K562 (cell line): Measurements from ENCODE around the gene FOXL3. TPM values are rescaled to one million over a fixed set of nuclear protein-coding genes. Genes with fewer than 3 reads are reported as not detected.

Experiments used
- ATAC-seq: fragments of 200-7000 bp; cut with Tn5 transposase; 3 replicates; pipeline ENCODE4 v1.9.1; 2020; ENCODE audit warnings: moderate library complexity
- BruUV-seq: library from RNA; stranded (reverse); fragments of 400-500 nt; replicated peaks from 2 replicates; lab custom pipeline; 2021; lab: Mats Ljungman, UMichigan
- CTCF ChIA-PET: fragments of 300-600 bp; formaldehyde crosslinking; extraction: SDS; loops from one replicate; lab custom pipeline; 2021; ENCODE audit warnings: low intra/inter-chr PET ratio; lab: Yijun Ruan, JAX
- POLR2A ChIA-PET: fragments of 300-600, 350-650 bp; sonication (Branson Sonifier 250); formaldehyde crosslinking; extraction: SDS; loops from one replicate; lab custom pipeline; 2021; ENCODE audit warnings: antibody characterized with exemption, inconsistent platforms; lab: Yijun Ruan, JAX
- DNase-seq, 4 experiments: peaks; one replicate each; pipeline versions ENCODE4 v3.0.0 to v3.0.0-alpha.2; 2011 to 2018; ENCODE audit warnings: low spot score in 3 of 4, mixed read lengths in 3 of 4; ENCODE audit errors: extremely low read depth in 1 of 4
- FAIRE-seq: peaks from 2 replicates; lab custom pipeline; 2011; peaks lifted over from hg19 to GRCh38; lab: Jason Lieb, UNC
- H2AFZ ChIP-seq: 2 replicates; pipeline ENCODE4 v1.6.0; 2011; ENCODE audit warnings: low read depth, low read length, control low read depth, inconsistent platforms
- H3K27ac ChIP-seq: fragments of 200-600 bp; 3 replicates; pipeline ENCODE4 v1.8.0; 2011; ENCODE audit warnings: low read depth, mild to moderate bottlenecking, control low read depth, inconsistent platforms, low read length, moderate library complexity, mixed read lengths; ENCODE audit errors: extremely low read depth
- H3K27me3 ChIP-seq, 2 experiments: fragments of 300-600 bp in 1 of 2; 2 replicates in 1 of 2; 3 replicates in 1 of 2; pipeline versions ENCODE4 v1.6.0 to v1.8.0; 2011; ENCODE audit warnings: inconsistent platforms in 2 of 2, low read length in 2 of 2, mild to moderate bottlenecking in 1 of 2, mixed read lengths in 1 of 2, moderate library complexity in 1 of 2; ENCODE audit not compliant: control insufficient read depth in 2 of 2, insufficient read depth in 2 of 2
- H3K36me3 ChIP-seq: fragments of 300-600 bp; 3 replicates; pipeline ENCODE4 v1.8.0; 2011; ENCODE audit warnings: mild to moderate bottlenecking, low read length, inconsistent platforms; ENCODE audit not compliant: control insufficient read depth, insufficient read depth
- H3K4me1 ChIP-seq, 2 experiments: fragments of 200-600 bp in 1 of 2; replicated peaks in 1 of 2; 2 replicates in 1 of 2; 3 replicates in 1 of 2; pipeline versions ENCODE4 v1.5.1 to v1.8.0; 2011; ENCODE audit warnings: inconsistent platforms in 2 of 2, low read length in 2 of 2, mild to moderate bottlenecking in 1 of 2, mixed read lengths in 1 of 2, moderate library complexity in 1 of 2; ENCODE audit not compliant: control insufficient read depth in 2 of 2, insufficient read depth in 2 of 2
- H3K4me2 ChIP-seq: 2 replicates; pipeline ENCODE4 v1.6.1; 2011; ENCODE audit warnings: low read length, control low read depth, inconsistent platforms, mixed read lengths; ENCODE audit not compliant: insufficient read depth
- H3K4me3 ChIP-seq: fragments of 200-600 bp; sonication (generic), shearing (Covaris generic); 2 replicates; pipeline ENCODE4 v1.5.1; 2016; ENCODE audit warnings: control low read depth, inconsistent platforms
- H3K79me2 ChIP-seq: fragments of 200-600 bp; 3 replicates; pipeline ENCODE4 v1.8.0; 2011; ENCODE audit warnings: low read length, inconsistent platforms; ENCODE audit not compliant: control insufficient read depth, insufficient read depth
- H3K9ac ChIP-seq, 2 experiments: 2 replicates each; pipeline versions ENCODE4 v1.6.0 to v1.6.1; 2011; ENCODE audit warnings: low read depth in 2 of 2, low read length in 2 of 2, control low read depth in 1 of 2, inconsistent platforms in 1 of 2, mild to moderate bottlenecking in 1 of 2, mixed read lengths in 1 of 2; ENCODE audit not compliant: insufficient read depth in 1 of 2
- H3K9me1 ChIP-seq: one replicate; pipeline ENCODE4 v1.6.0; 2011; ENCODE audit warnings: inconsistent platforms, mild to moderate bottlenecking, low read length, moderate library complexity; ENCODE audit not compliant: control insufficient read depth, insufficient read depth
- H3K9me3 ChIP-seq: replicated peaks from 2 replicates; pipeline ENCODE4 v1.5.1; 2011; ENCODE audit warnings: low read depth, low read length, inconsistent platforms; ENCODE audit not compliant: control insufficient read depth, insufficient read depth
- H4K20me1 ChIP-seq: replicated peaks from 2 replicates; pipeline ENCODE4 v1.6.1; 2011; ENCODE audit warnings: low read length, inconsistent platforms, mixed read lengths; ENCODE audit not compliant: control insufficient read depth, insufficient read depth
- HLTF ChIP-seq: fragments of 450-650 bp; IDR thresholded peaks from 2 replicates; pipeline ENCODE4 v1.6.1; 2016
- MED1 ChIP-seq: sonication (generic); formaldehyde crosslinking; IDR thresholded peaks from 2 replicates; pipeline ENCODE4 v1.8.1; 2023; ENCODE audit warnings: missing genetic modification reagents, borderline replicate concordance
- MEIS2 ChIP-seq: fragments of 450-650 bp; IDR thresholded peaks from 2 replicates; pipeline ENCODE4 v1.6.1; 2014; ENCODE audit warnings: mild to moderate bottlenecking; ENCODE audit not compliant: partially characterized antibody
- WGBS: fragments of 100-300 bp; shearing (Covaris generic); methylation state at CpG from one replicate; pipeline ENCODE4 v1.1.6; 2016; ENCODE audit warnings: low coverage, mixed read lengths; ENCODE audit not compliant: insufficient coverage; ENCODE audit errors: missing lambda C conversion rate; 5-methylcytosine and 5-hydroxymethylcytosine counted together
- in situ Hi-C: fragments of 300-500 bp; cut with MboI; formaldehyde crosslinking; loops from 4 replicates; pipeline ENCODE4 v1.15.0; 2018; ENCODE audit warnings: inconsistent platforms, mixed read lengths
- intact Hi-C: fragments of 100-400 bp; cut with micrococcal nuclease; formaldehyde crosslinking; loops from 2 replicates; pipeline ENCODE4 v1.14.2; 2022
- polyA plus RNA-seq, 8 experiments: library from polyadenylated mRNA; depleted of rRNA in 4 of 8; stranded (reverse) in 5 of 8; unstranded in 3 of 8; fragments of >200 nt; fragmentation: Nextera tagmentation in 2 of 8; fragmentation: Illumina TruSeq in 1 of 8; extraction: Ambion mirVana in 2 of 8; extraction: Trizol in 1 of 8; gene quantifications; 2 replicates each; pipeline versions ENCODE4 v1.2.1 to v1.2.3, GENCODE V29; 2011 to 2014; ENCODE audit warnings: inconsistent platforms in 1 of 8, missing spikeins in 1 of 8
- total RNA-seq, 7 experiments: library from RNA; depleted of rRNA in 6 of 7; stranded (reverse); fragments of >200 nt in 6 of 7; fragmentation: Illumina TruSeq in 2 of 7; extraction: Trizol in 2 of 7; gene quantifications; 2 replicates each; pipeline versions ENCODE4 v1.2.1 to v1.2.3, GENCODE V29; 2011 to 2021; ENCODE audit warnings: low replicate concordance in 1 of 7
- TF ChIP-seq, protein P1 (sequence below): fragments of 200-600 bp; sonication (generic); IDR thresholded peaks from one replicate; pipeline ENCODE4 v1.6.1; 2012; ENCODE audit warnings: mild to moderate bottlenecking, low read depth, low read length, inconsistent platforms
- TF ChIP-seq, protein P2 (sequence below): sonication (generic); formaldehyde crosslinking; IDR thresholded peaks from 2 replicates; pipeline ENCODE4 v1.9.0; 2022; ENCODE audit warnings: mild to moderate bottlenecking, missing genetic modification reagents
- TF ChIP-seq, protein P3 (sequence below), 2 experiments: IDR thresholded peaks in 1 of 2; conservative IDR thresholded peaks in 1 of 2; 2 replicates each; pipeline ENCODE4 v1.6.1; 2016; ENCODE audit warnings: low read depth in 2 of 2, mild to moderate bottlenecking in 1 of 2, missing compliant biosample characterization in 1 of 2, missing genetic modification characterization in 1 of 2, moderate library complexity in 1 of 2

The FOXL3 gene
- total and polyA plus RNA-seq, 9 of the 15 experiments (the other 6 are each of a cell fraction or from before 2014, with no cell fraction given): not detected

DNA sequence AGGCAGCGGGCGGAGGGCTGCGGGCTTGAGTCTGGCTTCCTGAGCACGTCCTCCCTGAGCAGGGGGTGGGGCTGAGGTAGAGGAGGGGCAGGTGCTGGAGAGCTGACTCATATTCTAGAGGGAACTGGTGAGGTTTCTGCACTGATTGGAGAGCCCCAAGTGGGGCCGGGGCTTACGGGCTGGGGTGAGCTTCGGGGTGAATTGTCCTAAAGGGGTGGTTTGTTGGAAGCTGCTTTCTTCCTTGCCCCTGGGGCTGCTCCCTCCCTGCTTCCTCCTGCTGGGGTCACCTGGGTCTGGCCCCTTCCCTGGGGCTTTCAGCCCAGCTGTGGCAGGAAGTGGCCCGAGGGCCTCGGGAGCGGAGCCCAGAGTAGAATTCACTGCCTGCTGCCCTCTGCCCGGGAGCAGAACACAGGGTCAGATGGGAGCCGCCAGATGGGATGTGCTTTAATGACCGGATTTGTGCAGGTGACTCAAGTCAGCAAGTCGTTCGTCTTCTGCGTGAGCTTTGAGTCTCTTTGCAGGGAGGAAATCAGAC lies 49.0 kb upstream of the FOXL3 start:
- in situ Hi-C loops: no loop called here
- 10% methylated on average over 16 of the region's 16 CpGs for WGBS
- POLR2A ChIA-PET: interaction anchor here (0.5 kb wide), 1 partner anchor 98 kb away, joined by 3 read pairs; no protein-coding TSS in a partner anchor
- H3K9me3 ChIP-seq: peaks cover 4% of the 10 kb centered on the region
- peaks cover 10% of the 10 kb centered on the region for H4K20me1 ChIP-seq
- CTCF ChIA-PET: no interaction called here
- no peaks in the 10 kb centered on the region for H3K36me3 ChIP-seq
- no peak overlapping the region for H3K27ac ChIP-seq
- ATAC-seq (no peak), FAIRE-seq (no peak), DNase-seq (no peak)
- peaks cover 14 to 35% of the 10 kb centered on the region in 2 experiments for H3K27me3 ChIP-seq
- H3K4me3 ChIP-seq: no peak overlapping the region
- intact Hi-C loops: no loop called here
- H3K4me2 ChIP-seq: no peak overlapping the region
- no peaks in the 10 kb centered on the region for H3K9me1 ChIP-seq
- H3K4me1 ChIP-seq: peaks cover 0 to 3% of the 10 kb centered on the region in 2 experiments; a peak in 2 of 5 replicates
- no peaks in the 10 kb centered on the region for H3K79me2 ChIP-seq
- no TSS peak for BruUV-seq
- no peak overlapping the region for H2AFZ ChIP-seq
- no peak overlapping the region for H3K9ac ChIP-seq
- TF ChIP-seq, protein P1, sequence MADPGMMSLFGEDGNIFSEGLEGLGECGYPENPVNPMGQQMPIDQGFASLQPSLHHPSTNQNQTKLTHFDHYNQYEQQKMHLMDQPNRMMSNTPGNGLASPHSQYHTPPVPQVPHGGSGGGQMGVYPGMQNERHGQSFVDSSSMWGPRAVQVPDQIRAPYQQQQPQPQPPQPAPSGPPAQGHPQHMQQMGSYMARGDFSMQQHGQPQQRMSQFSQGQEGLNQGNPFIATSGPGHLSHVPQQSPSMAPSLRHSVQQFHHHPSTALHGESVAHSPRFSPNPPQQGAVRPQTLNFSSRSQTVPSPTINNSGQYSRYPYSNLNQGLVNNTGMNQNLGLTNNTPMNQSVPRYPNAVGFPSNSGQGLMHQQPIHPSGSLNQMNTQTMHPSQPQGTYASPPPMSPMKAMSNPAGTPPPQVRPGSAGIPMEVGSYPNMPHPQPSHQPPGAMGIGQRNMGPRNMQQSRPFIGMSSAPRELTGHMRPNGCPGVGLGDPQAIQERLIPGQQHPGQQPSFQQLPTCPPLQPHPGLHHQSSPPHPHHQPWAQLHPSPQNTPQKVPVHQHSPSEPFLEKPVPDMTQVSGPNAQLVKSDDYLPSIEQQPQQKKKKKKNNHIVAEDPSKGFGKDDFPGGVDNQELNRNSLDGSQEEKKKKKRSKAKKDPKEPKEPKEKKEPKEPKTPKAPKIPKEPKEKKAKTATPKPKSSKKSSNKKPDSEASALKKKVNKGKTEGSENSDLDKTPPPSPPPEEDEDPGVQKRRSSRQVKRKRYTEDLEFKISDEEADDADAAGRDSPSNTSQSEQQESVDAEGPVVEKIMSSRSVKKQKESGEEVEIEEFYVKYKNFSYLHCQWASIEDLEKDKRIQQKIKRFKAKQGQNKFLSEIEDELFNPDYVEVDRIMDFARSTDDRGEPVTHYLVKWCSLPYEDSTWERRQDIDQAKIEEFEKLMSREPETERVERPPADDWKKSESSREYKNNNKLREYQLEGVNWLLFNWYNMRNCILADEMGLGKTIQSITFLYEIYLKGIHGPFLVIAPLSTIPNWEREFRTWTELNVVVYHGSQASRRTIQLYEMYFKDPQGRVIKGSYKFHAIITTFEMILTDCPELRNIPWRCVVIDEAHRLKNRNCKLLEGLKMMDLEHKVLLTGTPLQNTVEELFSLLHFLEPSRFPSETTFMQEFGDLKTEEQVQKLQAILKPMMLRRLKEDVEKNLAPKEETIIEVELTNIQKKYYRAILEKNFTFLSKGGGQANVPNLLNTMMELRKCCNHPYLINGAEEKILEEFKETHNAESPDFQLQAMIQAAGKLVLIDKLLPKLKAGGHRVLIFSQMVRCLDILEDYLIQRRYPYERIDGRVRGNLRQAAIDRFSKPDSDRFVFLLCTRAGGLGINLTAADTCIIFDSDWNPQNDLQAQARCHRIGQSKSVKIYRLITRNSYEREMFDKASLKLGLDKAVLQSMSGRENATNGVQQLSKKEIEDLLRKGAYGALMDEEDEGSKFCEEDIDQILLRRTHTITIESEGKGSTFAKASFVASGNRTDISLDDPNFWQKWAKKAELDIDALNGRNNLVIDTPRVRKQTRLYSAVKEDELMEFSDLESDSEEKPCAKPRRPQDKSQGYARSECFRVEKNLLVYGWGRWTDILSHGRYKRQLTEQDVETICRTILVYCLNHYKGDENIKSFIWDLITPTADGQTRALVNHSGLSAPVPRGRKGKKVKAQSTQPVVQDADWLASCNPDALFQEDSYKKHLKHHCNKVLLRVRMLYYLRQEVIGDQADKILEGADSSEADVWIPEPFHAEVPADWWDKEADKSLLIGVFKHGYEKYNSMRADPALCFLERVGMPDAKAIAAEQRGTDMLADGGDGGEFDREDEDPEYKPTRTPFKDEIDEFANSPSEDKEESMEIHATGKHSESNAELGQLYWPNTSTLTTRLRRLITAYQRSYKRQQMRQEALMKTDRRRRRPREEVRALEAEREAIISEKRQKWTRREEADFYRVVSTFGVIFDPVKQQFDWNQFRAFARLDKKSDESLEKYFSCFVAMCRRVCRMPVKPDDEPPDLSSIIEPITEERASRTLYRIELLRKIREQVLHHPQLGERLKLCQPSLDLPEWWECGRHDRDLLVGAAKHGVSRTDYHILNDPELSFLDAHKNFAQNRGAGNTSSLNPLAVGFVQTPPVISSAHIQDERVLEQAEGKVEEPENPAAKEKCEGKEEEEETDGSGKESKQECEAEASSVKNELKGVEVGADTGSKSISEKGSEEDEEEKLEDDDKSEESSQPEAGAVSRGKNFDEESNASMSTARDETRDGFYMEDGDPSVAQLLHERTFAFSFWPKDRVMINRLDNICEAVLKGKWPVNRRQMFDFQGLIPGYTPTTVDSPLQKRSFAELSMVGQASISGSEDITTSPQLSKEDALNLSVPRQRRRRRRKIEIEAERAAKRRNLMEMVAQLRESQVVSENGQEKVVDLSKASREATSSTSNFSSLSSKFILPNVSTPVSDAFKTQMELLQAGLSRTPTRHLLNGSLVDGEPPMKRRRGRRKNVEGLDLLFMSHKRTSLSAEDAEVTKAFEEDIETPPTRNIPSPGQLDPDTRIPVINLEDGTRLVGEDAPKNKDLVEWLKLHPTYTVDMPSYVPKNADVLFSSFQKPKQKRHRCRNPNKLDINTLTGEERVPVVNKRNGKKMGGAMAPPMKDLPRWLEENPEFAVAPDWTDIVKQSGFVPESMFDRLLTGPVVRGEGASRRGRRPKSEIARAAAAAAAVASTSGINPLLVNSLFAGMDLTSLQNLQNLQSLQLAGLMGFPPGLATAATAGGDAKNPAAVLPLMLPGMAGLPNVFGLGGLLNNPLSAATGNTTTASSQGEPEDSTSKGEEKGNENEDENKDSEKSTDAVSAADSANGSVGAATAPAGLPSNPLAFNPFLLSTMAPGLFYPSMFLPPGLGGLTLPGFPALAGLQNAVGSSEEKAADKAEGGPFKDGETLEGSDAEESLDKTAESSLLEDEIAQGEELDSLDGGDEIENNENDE: no peak
- no peak for TF ChIP-seq HLTF
- TF ChIP-seq, protein P2, sequence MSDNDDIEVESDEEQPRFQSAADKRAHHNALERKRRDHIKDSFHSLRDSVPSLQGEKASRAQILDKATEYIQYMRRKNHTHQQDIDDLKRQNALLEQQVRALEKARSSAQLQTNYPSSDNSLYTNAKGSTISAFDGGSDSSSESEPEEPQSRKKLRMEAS (CRISPR knock-in tag): no peak
- no peak for TF ChIP-seq MED1 (CRISPR knock-in tag)
- TF ChIP-seq, protein P3, sequence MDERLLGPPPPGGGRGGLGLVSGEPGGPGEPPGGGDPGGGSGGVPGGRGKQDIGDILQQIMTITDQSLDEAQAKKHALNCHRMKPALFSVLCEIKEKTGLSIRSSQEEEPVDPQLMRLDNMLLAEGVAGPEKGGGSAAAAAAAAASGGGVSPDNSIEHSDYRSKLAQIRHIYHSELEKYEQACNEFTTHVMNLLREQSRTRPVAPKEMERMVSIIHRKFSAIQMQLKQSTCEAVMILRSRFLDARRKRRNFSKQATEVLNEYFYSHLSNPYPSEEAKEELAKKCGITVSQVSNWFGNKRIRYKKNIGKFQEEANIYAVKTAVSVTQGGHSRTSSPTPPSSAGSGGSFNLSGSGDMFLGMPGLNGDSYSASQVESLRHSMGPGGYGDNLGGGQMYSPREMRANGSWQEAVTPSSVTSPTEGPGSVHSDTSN (CRISPR knock-in tag; IDR thresholded peaks at IDR 0.05; ENCODE audit: low read depth): no peak
- TF ChIP-seq, protein P3 (tag; conservative IDR thresholded peaks at IDR 0.05; ENCODE audit: low read depth): no peak
- TF ChIP-seq MEIS2: no peak
